HS-5 (cell line): ENCODE results near the gene ANKRD37.
A peak's percentile ranks its signal among the peaks of the same experiment; 100 is the strongest.

Experiments
- DNase-seq: peaks from one replicate; pipeline ENCODE4 v3.0.0-alpha.2; 2012; ENCODE audit warnings: low read depth

ANKRD37 gene

GRCh38 chr4:185421366-185422124 is 24.9 kb downstream of the ANKRD37 start:
- no peak for DNase-seq

GRCh38 chr4:185424905-185425646 is 28.4 kb downstream of the ANKRD37 start:
- no peak for DNase-seq

DNA sequence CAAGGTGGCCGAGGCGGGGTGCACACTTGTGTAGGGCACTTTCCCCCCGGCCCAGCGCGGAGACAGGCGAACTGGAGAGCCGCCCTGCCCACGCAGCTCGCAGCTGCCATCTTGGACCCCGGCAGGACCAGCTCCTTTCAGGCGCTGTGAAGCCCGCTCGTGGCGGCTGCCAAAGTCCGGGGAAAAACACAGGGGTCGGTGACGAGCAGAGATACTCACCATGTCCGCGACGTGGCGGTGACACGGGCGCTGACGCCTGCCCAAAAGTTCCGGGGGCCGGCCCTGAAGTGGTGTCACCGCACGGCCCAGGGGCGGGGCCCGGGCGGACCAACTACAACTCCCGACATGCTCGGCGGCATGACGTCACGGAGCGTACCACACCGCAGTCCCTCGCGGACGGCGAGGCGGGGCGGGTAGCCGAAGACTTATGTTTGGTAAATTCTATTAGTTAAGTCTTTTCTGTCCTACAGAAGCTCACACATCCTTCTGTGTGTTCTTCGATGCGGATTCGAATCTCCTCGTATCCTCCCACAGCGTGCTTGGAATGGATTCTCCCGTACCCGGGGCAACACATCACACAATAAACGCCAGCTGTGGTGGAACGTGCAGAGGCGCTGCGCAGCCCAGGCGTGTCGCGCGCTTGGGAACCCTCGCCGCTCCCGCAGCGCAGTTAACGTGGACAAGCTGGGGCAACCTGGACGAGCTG is 29.2 kb downstream of the ANKRD37 start, which contains the start of gene UFSP2:
TSS of gene UFSP2 (minus strand) at position 318 of the 706 bp plus-strand sequence. CDS start at position 222, 96 bp downstream.
- peak; percentile 90 for DNase-seq

DNA sequence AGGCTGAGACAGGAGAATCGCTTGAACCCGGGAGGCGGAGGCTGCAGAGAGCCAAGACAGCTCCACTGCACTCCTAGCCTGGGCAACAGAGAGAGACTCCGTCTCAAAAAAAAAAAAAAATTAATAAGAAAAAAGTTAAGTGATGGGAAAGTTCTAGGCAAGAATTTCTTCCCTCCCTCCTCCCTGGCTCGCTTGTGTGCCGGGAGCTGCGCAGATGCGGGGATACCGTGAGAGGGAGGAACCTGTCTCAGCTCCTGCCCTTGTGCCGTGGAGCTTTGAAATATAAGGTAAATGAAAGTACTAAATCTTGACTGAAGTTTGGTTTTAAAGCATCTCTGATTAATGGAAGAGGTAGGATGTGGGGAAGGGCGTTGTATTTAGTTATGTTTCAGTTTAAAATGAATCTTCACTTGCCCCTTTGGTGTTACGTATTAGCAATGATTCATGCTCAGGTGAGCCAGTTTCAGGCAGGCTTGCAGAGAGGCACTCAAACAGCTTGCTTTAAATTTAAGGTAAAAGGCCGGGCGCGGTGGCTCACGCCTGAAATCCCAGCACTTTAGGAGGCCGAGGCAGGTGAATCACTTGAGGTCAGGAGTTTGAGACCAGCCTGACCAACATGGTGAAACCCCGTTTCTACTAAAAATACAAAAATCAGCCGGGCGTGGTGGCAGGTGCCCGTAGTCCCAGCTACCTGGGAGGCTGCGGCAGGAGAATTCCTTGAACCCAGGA is 30.5 kb downstream of the ANKRD37 start:
- no peak for DNase-seq

GRCh38 chr4:185429660-185430059 is 33.0 kb downstream of the ANKRD37 start:
- DNase-seq = no peak

DNA sequence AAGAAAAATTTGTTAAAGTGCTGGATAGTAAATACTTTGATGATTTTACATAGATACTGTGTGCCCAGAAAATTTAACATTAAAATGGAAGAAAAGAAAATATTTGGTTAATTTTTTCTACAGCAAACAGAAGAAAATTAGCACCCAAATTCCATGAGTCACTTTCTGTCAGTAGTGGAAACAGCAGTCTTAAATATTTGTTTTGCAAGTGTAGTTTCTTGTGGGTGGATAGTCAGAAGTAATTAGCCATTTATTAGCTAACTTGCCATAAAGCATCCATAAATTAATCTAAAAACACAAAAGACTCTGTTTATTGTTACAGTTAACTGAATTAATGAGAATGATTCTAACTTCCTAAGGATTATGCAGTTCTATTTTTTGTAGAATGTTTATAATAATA is 38.8 kb downstream of the ANKRD37 start:
- DNase-seq = no peak

- DNase-seq = no peak
Observed at GRCh38 chr4:185437809-185438208, 41.2 kb downstream of the ANKRD37 start.

DNA sequence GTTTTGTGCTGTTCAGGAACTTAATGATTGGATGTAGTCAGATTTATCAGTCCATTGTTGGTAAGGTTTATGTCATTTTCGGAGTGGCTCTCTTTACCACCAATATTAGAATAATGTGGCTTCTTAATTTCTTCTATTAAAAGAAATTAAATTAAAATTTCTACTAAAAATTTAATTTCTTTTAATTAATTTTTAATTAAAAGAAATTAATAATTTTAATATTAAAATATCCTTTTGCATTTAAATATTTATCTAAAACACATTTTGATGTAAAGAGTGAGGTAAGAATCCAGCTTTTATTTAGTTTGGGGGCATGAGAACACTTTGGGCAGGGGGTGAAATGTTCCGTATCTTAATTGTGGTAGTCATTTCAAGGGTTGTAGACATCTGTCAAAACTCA is 44.8 kb downstream of the ANKRD37 start:
- DNase-seq = no peak

DNA sequence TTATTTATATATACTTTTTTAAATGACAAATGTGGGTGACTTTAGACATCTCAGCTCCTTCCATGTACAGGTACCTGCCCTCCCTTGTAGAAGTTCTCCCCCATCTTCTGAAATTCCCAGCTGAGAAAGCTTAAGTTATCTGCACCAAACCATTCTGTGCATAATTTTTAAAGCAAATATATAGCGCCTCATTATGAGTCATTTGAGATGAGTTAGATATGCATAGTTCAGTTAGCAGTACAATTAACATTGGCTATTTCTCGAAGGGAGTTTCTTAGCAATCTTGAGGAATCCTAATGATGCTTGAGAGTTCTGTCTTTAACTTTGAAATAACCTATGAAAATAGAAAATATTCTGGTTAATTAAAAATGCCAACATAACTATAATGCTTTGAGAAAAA is 48.6 kb downstream of the ANKRD37 start:
- DNase-seq = no peak
